Tibial nerve (tissue), 4 donors: ENCODE results near the gene MSI2.

ENCODE experiments used
- CTCF ChIP-seq, 5 experiments: fragments of 200-600 bp in 3 of 5; fragments of 450-650 bp in 2 of 5; sonication (generic) in 3 of 5; IDR thresholded peaks; one replicate each; pipeline ENCODE4 v1.5.1; 2016 to 2019; ENCODE audit warnings: antibody characterized with exemption in 5 of 5, mild to moderate bottlenecking in 3 of 5, moderate library complexity in 2 of 5
- EP300 ChIP-seq, 2 donors: sonication (generic); formaldehyde crosslinking; IDR thresholded peaks; one replicate each; pipeline ENCODE4 v1.6.1; 2017; ENCODE audit warnings: antibody characterized with exemption in 2 of 2, mild to moderate bottlenecking in 1 of 2

GRCh38 chr17:57572062-57572461 is 315.7 kb downstream of the MSI2 start:
- no peak for TF ChIP-seq CTCF (IDR thresholded peaks at IDR 0.05)
- no peak for TF ChIP-seq EP300 (IDR thresholded peaks at IDR 0.05)
